Skeletal muscle satellite cell (primary cell): ENCODE measurements around the gene KCTD3.

Experiments used
- H3K27me3 ChIP-seq: 2 replicates; pipeline ENCODE4 v1.7.0; 2013; ENCODE audit warnings: low read length; ENCODE audit not compliant: control insufficient read depth, insufficient read depth
- H3K36me3 ChIP-seq: 2 replicates; pipeline ENCODE4 v1.7.0; 2013; ENCODE audit warnings: mild to moderate bottlenecking, control low read depth, low read length; ENCODE audit not compliant: insufficient read depth
- H3K4me1 ChIP-seq: 2 replicates; pipeline ENCODE4 v1.7.0; 2013; ENCODE audit warnings: low read length; ENCODE audit not compliant: control insufficient read depth, insufficient read depth
- H3K4me2 ChIP-seq: 2 replicates; pipeline ENCODE4 v1.7.0; 2013; ENCODE audit warnings: mild to moderate bottlenecking, low read length
- H3K4me3 ChIP-seq: 2 replicates; pipeline ENCODE4 v1.7.0; 2013; ENCODE audit warnings: low read length
- H3K9ac ChIP-seq: 2 replicates; pipeline ENCODE4 v1.7.0; 2013; ENCODE audit warnings: mild to moderate bottlenecking, low read depth, low read length, moderate library complexity
- H3K9me3 ChIP-seq: replicated peaks from 2 replicates; pipeline ENCODE4 v1.7.0; 2013; ENCODE audit warnings: mild to moderate bottlenecking, control low read depth, low read length

The KCTD3 gene

GRCh38 chr1:215539803-215540570, 27.1 kb upstream of the KCTD3 start:
- peak overlapping the region; percentile 30 for H3K4me2 ChIP-seq
- no peaks in the 10 kb centered on the region for H3K36me3 ChIP-seq
- no peak overlapping the region for H3K9ac ChIP-seq
- no peaks in the 10 kb centered on the region for H3K27me3 ChIP-seq
- H3K4me1 ChIP-seq = peaks cover 10% of the 10 kb centered on the region
- no peak overlapping the region for H3K4me3 ChIP-seq
- H3K9me3 ChIP-seq = no peaks in the 10 kb centered on the region

DNA sequence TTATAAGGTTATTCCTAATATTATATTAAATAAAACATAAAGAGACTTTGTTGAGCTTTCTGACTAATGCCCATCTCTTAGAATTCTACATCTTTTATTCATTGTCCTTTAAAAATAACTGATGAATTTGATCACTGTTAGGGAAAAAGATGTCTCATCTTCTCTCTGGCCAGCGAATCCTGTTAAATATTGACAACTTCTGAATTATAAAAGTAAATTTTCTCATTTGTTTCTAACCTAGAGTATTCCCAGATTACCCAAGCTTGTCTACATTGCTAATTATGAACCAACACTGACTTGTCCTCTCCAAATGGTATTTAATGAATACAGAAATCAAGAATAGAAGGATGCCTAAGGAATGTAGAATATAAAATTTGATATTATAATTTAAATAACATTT, 24.8 kb upstream of the KCTD3 start:
- Histone ChIP-seq H3K9ac (no peak overlapping the region), H3K4me1 (peaks cover 10% of the 10 kb centered on the region)

DNA sequence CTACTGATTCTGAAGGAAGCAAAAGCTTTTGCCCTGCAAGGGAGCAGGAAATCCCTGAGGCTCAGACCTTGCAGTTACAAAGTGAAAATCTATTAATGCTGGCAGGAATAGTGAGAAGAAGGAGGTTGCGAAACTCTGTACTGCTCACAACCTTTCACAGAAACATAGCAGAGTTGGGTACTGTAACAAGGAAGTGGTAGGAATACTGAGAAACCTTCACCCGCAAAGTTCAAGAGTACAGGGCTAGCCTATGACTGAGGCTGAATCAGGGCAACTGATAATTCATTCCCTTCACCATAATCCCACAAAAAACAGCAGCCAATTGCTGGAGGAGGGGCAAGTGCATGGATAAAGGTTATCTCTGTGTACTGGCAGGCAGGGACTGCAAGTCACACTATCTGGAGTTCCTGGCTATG, 23.9 kb upstream of the KCTD3 start:
- H3K9me3 ChIP-seq = no peaks in the 10 kb centered on the region
- H3K27me3 ChIP-seq = no peaks in the 10 kb centered on the region
- H3K36me3 ChIP-seq = no peaks in the 10 kb centered on the region
- peaks cover 10% of the 10 kb centered on the region for H3K4me1 ChIP-seq
- no peak overlapping the region for H3K4me2 ChIP-seq
- no peak overlapping the region for H3K9ac ChIP-seq
- H3K4me3 ChIP-seq = no peak overlapping the region

More for the DNA sequence above, 24.8 kb upstream of the KCTD3 start:
- Histone ChIP-seq H3K27me3 (no peaks in the 10 kb centered on the region), H3K4me3 (no peak overlapping the region), H3K4me2 (no peak overlapping the region), H3K9me3 (no peaks in the 10 kb centered on the region), H3K36me3 (no peaks in the 10 kb centered on the region)

- Histone ChIP-seq H3K27me3 (no peaks in the 10 kb centered on the region), H3K9me3 (no peaks in the 10 kb centered on the region), H3K4me3 (no peak overlapping the region), H3K4me1 (peaks cover 10% of the 10 kb centered on the region), H3K4me2 (no peak overlapping the region), H3K9ac (no peak overlapping the region), H3K36me3 (no peaks in the 10 kb centered on the region)
Measured at GRCh38 chr1:215543806-215544205, 23.3 kb upstream of the KCTD3 start.

GRCh38 chr1:215544566-215544965, 22.5 kb upstream of the KCTD3 start:
- H3K9ac ChIP-seq = no peak overlapping the region
- no peak overlapping the region for H3K4me3 ChIP-seq
- H3K4me1 ChIP-seq = peaks cover 8% of the 10 kb centered on the region
- no peaks in the 10 kb centered on the region for H3K27me3 ChIP-seq
- H3K36me3 ChIP-seq = no peaks in the 10 kb centered on the region
- H3K9me3 ChIP-seq = no peaks in the 10 kb centered on the region
- no peak overlapping the region for H3K4me2 ChIP-seq

DNA sequence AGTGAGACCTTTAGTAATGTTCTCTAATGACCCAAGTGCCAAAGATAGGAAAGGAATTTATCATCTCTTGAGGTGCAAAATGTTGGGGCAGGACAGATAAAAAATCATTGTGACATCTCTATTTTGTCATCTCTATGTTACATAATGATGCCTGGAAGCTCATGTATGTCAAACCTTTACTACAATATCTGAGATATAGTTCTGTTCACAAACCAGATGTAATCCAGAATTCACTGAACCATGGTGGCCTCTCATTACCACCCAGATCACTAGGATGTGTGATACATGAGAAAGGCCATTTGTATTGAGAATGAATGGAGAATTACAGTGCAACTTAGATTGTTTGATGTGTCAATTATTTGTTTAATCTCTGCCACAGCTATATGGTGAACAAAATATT, 22.0 kb upstream of the KCTD3 start:
- Histone ChIP-seq H3K36me3 (no peaks in the 10 kb centered on the region), H3K4me2 (no peak overlapping the region), H3K4me1 (peaks cover 3% of the 10 kb centered on the region), H3K9me3 (no peaks in the 10 kb centered on the region), H3K4me3 (no peak overlapping the region), H3K27me3 (no peaks in the 10 kb centered on the region), H3K9ac (no peak overlapping the region)

DNA sequence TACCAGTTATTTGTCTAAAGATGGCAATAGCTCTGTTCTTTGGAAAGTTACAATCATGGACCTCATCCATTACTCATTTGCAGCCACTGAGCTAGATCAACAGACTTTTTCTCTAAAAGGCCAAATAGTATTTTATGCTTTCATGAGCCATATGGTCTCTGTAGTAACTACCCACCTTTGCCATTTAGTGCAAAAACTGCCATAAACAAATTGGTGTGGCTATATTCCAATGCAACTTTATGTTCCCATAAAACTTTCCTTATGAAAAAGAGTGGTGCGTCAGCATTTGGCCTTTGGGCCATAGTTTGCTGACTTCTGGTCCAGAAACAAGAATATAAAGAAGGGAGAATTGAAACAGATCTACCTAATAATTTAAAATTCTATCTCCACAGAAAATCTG, 20.1 kb upstream of the KCTD3 start:
- Histone ChIP-seq H3K4me1 (no peaks in the 10 kb centered on the region), H3K4me3 (no peak overlapping the region), H3K9ac (no peak overlapping the region), H3K9me3 (no peaks in the 10 kb centered on the region), H3K36me3 (no peaks in the 10 kb centered on the region), H3K4me2 (no peak overlapping the region), H3K27me3 (no peaks in the 10 kb centered on the region)

DNA sequence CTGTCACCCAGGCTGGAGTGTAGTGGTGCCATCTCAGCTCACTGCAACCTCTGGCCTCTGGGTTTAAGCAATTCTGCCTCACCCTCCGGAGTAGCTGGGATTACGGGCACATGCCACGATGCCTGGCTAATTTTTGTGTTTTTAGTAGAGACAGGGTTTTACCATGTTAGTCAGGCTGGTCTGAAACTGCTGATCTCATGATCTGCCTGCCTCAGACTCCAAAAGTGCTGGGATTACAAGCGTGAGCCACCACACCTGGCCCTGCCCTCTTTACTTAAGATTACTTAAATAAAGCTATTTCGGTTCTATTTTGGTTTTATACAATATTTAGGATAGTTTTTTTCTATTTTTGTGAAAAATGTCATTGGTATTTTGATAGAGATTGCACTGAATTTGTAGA, 15.3 kb upstream of the KCTD3 start:
- Histone ChIP-seq H3K36me3 (no peaks in the 10 kb centered on the region), H3K4me3 (no peak overlapping the region)

DNA sequence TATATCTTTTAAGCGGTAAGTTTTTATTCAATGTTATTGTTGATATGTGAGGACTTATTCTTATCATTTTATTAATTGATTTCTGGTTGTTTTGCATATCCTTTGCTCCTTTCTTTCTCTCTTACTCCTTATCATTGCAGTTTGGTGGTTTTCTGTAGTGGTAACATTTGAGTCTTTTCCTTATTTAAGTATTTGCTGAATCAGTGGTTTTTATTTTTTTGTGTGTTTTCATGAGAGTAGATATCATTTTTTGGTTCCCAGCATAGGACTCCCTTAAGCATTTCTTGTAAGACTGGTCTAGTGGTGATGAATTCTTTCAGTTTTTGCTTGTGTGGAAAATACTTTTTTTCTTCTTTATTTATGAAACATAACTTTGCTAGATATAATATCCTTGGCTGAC, 12.2 kb upstream of the KCTD3 start:
- H3K9me3 ChIP-seq = no peaks in the 10 kb centered on the region

More for the DNA sequence above, 15.3 kb upstream of the KCTD3 start:
- no peaks in the 10 kb centered on the region for H3K27me3 ChIP-seq
- no peaks in the 10 kb centered on the region for H3K4me1 ChIP-seq
- no peaks in the 10 kb centered on the region for H3K9me3 ChIP-seq
- no peak overlapping the region for H3K4me2 ChIP-seq
- no peak overlapping the region for H3K9ac ChIP-seq

GRCh38 chr1:215555531-215555930, 11.6 kb upstream of the KCTD3 start:
- Histone ChIP-seq H3K4me2 (no peak overlapping the region), H3K4me1 (no peaks in the 10 kb centered on the region), H3K9me3 (no peaks in the 10 kb centered on the region)

More for the DNA sequence above, 12.2 kb upstream of the KCTD3 start:
- no peak overlapping the region for H3K4me3 ChIP-seq
- no peaks in the 10 kb centered on the region for H3K4me1 ChIP-seq
- H3K4me2 ChIP-seq = no peak overlapping the region
- H3K9ac ChIP-seq = no peak overlapping the region
- H3K27me3 ChIP-seq = no peaks in the 10 kb centered on the region
- H3K36me3 ChIP-seq = no peaks in the 10 kb centered on the region

GRCh38 chr1:215556996-215557395, 10.1 kb upstream of the KCTD3 start:
- no peaks in the 10 kb centered on the region for H3K4me1 ChIP-seq
- H3K4me3 ChIP-seq = no peak overlapping the region
- no peaks in the 10 kb centered on the region for H3K36me3 ChIP-seq
- no peak overlapping the region for H3K9ac ChIP-seq
- no peaks in the 10 kb centered on the region for H3K27me3 ChIP-seq
- H3K9me3 ChIP-seq = no peaks in the 10 kb centered on the region
- H3K4me2 ChIP-seq = no peak overlapping the region

More at GRCh38 chr1:215555531-215555930, 11.6 kb upstream of the KCTD3 start:
- no peaks in the 10 kb centered on the region for H3K27me3 ChIP-seq
- H3K9ac ChIP-seq = no peak overlapping the region
- H3K4me3 ChIP-seq = no peak overlapping the region
- H3K36me3 ChIP-seq = no peaks in the 10 kb centered on the region

- Histone ChIP-seq H3K36me3 (no peaks in the 10 kb centered on the region), H3K9me3 (no peaks in the 10 kb centered on the region), H3K4me1 (no peaks in the 10 kb centered on the region), H3K9ac (no peak overlapping the region), H3K4me3 (no peak overlapping the region), H3K27me3 (no peaks in the 10 kb centered on the region), H3K4me2 (no peak overlapping the region)
Measured at GRCh38 chr1:215557504-215557903, 9.6 kb upstream of the KCTD3 start.
